Daoy (cell line): ENCODE measurements around the gene HAGHL. TPM values are rescaled to one million over a fixed set of nuclear protein-coding genes. Genes with fewer than 3 reads are reported as not detected.

Experiments
- DNase-seq: peaks from one replicate; pipeline ENCODE4 v3.0.0-alpha.2; 2015; ENCODE audit warnings: low read depth
- total RNA-seq: library from RNA; depleted of rRNA; stranded (reverse); fragments of >200 nt; shearing (Covaris generic); gene quantifications from 2 replicates; pipeline ENCODE4 v1.2.3, GENCODE V29; 2014

The HAGHL gene
- total RNA-seq, 1 experiment from 2014 or later, result 3.3 TPM

DNA sequence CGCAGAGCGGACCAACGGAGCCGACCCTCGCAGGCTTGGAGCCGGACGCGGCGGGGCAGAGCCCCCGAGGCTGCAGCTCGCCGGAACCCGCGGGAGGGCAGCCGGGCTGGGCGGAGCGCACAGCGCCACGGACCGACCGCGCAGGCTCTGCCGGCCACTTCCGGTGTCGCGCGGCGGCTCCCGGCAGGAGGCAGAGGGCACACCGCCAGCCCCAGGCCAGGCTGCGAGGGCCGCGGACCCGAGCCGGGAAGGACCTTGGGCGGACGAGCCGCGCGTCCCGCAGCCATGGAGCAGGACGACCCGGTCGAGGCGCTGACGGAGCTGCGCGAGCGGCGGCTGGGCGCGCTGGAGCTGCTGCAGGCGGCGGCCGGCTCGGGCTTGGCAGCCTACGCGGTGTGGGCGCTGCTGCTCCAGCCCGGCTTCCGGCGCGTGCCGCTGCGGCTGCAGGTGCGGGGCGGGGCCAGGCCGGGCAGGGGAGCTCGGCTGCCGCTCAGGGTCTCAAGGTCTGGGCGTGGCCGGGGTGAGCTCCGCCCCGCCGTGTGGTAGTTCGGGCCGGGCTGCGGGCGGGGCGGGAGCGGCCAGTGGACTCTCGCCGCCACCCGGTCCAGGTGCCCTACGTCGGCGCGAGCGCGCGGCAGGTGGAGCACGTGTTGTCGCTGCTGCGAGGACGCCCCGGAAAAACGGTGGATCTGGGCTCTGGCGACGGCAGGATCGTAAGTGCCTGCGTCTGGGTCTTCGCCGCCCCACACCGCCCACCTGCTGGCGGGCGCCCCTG lies 5.7 kb upstream of the HAGHL start, which contains the start of gene ANTKMT:
Gene ANTKMT, plus strand, starts transcription at position 157 of the 775 bp plus-strand sequence. Its CDS starts 129 bp downstream, at position 286.
- peak; percentile 87 for DNase-seq

DNA sequence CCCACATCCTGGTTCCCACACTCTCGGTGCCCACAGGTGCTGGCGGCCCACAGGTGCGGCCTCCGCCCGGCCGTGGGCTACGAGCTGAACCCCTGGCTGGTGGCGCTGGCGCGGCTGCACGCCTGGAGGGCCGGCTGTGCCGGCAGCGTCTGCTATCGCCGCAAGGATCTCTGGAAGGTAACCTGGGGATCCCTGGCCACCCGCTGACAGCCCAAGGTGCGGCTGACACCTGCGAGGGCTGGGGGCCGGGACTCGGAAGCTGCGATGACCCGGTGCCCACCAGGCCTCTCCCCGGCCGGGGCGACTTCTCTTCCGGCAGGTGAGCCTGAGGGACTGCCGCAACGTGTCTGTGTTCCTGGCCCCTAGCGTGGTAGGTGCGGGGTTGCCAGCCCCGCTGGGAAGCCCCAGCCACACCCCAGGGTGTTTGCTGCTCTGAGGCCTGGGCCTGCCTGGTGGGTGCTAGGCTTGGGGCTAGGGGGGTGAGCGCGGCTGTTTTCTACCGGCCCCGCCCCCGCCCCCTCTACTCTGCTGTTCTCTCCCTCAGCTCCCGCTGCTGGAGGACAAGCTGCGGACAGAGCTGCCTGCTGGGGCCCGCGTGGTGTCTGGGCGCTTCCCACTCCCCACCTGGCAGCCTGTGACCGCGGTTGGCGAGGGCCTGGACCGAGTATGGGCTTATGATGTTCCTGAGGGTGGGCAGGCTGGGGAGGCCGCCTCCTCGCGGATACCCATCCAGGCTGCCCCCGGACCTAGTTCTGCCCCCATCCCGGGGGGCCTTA lies 5.0 kb upstream of the HAGHL start:
- DNase-seq, result no peak

DNA sequence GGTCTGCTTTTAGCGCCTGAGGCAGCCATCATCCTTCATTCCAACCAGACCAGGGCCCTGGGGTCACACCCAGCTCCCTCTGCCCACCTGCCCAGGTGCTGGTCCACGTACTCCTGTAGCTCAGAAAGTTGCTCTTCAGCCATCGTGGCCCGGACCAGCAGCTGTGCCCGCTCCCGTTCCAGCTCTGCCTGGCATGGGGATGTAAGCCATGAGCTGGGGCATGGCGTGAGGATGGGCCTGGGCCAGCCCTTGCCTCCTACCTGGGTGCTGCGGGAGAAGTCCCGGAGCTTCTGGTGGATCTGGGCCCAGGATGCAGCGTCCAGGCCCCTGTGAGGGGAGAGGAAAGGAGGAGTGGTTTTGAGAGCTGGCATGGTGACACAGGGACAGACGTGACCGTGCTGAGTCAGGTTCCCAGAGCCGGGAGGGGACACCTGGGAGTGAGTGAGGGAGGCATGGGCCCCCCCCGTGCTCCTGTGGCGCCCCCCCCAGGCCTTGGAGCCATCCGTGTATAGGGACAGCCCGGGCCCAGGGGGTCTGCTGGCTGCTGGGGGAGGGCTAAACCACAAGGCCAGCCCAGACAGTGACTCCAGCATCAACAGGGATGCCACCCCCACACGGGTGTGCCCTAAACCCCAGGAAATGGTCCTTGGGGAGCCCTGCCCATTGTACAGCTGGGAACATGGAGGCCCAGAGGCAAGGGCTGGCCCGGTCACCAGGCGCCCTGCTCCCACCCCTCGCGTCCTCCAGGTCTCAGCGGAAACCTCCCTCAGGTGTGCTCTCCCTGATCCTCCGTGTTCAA lies 3.9 kb upstream of the HAGHL start:
- no peak for DNase-seq

DNA sequence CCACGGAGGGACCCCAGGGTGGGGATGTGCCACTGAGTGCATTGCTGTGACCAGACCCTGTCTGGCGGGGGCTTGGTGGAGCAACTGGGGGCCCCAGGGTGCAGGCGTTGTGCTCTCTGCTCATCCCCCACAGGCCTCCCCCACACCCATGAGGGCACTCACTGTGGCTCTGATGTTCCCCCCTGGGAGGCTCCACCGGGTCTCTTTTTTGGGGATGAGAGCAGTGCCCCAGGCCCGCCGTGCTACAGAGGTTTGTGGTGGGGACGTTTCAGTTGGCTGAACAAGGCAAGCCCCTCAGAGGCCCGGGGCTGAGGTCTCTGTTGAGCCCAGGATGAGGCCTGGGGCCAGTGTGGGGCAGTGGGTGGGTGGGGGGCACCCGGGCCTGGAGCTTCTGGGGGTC lies 3.2 kb upstream of the HAGHL start:
- DNase-seq, result no peak

DNA sequence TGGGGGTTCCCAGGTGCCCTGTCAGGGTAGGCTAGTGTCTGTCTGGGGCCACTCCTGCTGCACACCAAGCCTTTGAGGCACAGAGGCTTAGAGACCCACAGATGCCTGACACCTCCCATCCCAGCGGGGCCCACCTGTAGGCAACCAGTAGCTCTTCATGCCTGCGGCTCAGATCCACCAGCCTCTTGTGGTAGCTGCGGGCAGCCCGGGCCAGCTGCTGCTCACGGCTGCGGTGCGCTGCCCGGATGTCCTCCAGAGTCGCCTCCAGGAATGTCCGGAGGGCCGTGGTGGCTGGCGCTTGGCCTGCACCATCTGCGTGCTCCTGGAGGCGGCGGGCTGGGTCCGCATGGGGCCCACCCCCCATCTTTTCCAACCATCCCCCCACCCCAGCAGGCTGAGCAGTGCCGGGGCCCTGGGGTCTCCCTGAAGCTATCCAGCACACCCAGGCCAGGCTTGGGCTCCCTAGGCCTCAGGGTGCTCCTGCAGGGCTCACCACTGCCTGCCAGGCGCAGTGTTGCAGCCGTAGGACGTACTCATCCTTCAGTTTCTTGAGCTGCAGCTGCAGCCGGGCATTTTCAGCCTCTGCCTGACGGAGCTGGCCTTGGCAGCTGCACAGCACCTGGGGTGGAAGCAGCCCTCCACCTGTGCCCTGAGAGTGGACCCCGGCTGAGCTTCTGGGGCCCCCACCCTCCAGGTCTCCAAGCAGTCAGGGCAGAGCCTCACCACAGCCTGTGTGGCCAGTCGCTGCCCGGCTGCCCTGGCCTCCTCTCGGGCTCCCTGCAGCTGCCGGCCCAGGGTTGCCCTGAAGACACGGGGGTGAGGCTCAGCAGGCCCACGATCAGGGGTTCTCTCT lies 2.5 kb upstream of the HAGHL start:
- DNase-seq, result no peak

DNA sequence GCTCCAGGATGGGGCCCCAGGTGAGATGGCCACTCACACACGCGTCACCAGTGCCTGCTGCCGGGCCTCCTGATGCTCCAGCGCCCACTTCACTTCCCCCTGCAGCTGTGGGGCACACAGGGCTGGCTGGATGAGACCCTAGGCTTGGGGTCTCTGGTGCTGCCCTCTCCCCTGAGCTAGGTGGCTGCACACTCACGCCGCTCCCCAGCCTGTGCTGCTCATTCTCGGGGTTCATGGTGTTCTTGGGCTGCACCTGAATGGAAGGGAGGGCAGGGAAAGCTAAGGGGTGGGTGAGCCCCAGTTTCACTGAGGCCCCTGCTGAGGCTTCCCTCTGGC lies 1.9 kb upstream of the HAGHL start:
- no peak for DNase-seq

DNA sequence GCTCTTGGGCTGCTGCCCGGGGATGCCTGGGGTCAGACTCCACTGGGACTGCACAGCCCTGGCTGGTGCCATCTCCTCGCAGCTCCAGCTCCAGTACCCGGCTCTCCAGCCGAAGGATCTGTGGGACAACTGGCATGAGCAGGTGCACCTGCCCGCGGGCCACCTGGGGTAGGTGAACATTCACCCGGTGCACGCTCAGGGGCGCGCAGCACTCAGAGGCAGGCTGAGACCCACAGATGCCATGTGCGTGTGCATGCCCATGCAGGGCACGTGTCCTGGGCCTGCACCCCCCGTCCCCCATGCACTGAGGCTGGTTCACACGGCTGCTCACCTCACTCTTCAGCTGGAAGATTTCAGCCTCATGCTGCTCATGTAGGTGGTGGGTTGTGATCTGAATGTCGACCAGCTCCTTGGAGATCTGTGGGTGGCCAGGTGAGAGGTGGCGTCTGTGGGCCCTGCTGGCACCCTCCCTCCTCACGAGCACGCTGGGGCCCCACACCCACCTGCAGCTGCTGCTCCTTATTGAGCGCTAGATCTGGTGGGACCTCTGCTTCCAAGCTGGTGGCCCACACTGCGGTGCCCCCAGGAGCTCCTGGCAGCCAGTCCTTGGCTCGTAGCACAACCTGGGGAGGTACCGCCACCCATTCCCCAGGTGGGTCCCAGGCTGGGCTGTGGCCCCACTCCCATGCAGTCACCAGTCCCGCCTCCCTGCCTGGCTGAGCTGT lies 1.3 kb upstream of the HAGHL start:
- peak; percentile 15 for DNase-seq

DNA sequence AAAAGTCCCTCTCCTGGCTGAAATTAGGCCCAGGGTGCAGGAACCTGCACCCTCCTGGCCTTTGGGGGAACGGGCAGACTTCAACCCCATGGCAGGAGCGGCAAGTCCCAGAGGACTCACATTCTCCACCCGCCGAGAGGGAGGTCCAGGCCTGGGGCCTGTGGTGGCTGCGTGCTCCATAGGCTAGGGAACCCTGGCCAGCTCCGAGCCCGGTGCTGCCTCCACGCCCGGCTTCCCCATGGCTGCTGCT lies 793 bp upstream of the HAGHL start:
- no peak for DNase-seq

DNA sequence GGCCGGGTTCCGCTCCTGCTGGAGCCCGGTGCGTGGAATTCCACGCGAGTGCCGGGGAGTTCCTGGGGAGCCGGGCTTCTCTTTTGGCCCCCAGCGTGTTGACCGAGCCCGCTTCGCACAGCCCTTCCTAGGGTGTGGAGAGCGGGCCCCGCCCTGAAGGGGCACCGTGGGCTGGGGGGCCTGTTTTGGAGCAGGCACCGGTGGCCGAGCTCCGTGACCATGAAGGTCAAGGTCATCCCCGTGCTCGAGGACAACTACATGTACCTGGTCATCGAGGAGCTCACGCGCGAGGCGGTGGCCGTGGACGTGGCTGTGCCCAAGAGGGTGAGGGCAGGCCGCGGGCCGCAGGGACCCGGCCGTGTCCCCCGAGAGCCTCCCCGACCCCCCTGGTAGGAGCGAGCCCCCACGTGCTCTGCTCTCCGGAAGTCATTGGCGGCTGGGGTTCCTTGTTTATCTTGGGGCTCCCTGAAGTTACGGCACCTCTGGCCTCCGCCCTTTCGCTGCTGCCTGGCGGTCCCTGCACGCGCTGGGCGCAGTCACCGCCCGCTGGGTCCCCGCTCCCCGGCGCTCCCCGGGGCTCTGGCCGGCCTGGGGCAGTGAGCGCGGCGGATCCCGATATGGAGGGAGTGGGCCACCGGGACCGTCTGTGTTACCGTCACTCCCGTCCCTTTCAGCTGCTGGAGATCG lies 528 bp downstream of the HAGHL start:
- no peak for DNase-seq

DNA sequence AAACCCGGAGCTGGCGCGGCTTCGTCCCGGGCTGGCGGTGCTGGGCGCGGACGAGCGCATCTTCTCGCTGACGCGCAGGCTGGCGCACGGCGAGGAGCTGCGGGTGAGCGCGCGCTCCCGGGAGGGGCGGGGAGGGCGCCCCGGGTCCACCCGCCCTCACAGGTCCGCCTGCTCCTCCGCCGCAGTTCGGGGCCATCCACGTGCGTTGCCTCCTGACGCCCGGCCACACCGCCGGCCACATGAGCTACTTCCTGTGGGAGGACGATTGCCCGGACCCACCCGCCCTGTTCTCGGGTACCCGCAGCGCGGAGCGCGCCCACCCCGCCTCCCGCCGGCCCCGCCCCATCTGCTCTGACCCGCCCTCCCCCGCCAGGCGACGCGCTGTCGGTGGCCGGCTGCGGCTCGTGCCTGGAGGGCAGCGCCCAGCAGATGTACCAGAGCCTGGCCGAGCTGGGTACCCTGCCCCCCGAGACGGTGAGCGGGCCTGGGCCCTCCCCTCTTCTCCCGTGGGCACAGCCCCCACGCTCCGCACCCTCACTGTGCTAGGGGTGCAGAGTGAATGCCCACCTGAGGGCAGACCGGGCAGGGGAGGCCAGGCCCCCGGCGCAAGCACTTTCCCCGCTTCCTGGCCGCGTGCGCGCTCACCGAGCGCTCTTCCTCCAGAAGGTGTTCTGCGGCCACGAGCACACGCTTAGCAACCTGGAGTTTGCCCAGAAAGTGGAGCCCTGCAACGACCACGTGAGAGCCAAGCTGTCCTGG lies 1.4 kb downstream of the HAGHL start:
- DNase-seq, result peak; percentile 85

DNA sequence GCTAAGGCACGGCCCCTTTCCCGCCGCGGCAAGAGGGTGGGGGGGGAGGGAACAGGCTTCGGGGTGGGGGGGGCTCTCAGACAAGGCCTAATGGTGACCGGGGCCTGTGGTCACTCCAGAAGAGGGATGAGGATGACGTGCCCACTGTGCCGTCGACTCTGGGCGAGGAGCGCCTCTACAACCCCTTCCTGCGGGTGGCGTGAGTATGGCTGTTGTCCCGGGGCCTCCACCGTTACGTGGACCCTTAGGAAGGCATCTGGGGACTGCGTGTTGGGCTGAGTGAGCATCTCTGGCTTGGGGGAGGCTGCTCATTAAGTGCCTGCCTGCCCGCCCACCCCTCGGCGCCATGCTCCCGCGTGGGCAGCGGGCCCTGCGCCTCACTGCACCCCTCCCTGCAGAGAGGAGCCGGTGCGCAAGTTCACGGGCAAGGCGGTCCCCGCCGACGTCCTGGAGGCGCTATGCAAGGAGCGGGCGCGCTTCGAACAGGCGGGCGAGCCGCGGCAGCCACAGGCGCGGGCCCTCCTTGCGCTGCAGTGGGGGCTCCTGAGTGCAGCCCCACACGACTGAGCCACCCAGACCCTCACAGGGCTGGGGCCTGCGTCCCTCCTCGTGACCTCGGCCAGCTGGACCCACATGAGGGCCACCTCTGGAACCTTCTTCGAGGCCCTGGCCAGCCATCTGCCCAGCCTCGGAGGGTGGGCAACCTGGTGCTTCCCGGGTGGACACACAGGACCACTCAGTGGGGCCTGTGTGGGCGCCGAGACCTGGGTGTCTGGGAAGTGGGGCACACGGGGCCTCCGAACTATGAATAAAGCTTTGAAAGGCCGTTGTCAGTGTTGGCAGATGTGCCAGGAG lies 2.2 kb downstream of the HAGHL start:
- DNase-seq, result no peak

DNA sequence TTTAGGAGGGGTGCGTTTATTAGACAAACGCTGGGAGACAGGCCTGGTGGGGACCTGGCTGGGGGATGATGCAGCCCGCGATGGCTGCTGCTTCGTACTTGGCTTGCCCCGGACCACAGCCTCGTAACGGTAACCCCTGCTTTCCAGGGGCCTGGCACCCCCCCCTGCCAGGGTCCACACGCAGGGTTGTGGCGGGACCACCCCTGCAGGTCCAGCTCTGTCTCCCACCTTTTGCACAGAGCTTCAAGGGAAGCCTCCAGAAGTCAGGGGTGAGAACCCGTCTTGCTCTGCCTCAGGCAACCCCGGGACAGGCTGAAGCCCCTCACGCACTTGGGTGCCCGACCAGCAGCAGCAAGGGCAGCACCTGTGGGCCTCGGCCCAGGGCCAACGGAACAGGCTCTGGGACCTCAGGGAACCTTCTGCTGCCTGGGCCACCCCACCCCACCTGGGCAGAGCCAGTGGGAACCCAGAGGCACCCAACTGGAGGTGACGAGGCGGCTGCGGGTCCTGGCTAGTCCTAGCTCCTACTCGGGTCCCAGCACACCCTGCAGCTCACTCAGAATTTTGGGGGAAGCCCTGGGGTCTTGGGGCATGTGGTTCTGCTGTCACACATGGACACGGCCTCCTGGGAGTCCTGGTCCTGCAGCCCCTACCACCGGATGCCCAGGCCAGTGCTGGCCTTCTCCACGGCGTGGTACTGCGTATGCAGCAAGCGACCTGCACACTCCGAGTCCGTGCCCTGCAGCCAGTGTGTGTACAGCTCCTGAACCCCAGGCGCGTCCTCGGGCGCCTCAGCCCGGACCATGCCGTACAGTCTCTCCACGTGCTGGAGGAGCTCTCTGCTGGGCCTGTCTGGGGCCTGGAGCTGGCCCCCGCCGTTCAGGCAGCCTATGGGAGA lies 3.1 kb downstream of the HAGHL start:
- DNase-seq, result no peak

DNA sequence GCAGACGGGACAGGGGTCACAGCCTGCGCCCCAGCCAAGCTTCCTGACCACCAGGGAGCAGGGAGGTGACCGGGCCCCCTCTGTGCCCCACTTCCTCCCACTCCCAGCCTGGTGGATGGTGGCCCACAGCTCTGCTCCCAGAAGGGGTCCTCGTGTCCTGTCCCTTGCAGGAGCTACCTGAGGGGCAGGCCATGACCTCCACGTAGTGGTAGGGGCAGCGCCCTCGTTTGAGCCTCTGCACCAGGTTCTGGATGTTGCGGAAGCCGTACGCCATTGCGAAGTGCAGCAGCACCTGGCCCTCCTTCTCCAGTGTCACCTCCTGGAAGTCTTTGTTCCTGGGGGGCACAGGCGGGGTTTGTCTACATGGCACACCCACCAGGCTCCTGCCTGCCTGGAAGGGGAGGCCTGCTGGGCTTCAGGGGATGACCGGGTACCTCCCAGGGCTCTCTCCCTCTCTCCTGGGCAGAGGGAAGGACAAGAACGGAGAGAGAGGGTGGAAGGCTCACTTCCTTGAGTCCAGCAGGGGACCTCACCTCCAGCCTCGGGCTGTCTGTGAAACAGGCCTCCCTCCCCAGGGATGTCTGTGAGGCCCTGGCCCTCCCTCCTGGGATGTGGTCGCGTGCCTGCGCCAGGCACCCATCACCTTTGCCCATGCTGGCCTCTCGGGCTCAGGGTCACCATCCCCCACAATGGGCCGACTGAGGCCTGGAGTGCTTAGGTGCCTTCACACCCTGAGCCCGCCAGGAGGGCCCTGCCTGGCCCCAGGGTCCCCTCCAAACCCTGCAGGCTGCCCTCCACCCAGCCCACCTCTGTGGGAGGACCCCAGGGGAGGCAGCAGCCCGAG lies 4.0 kb downstream of the HAGHL start:
- no peak for DNase-seq

DNA sequence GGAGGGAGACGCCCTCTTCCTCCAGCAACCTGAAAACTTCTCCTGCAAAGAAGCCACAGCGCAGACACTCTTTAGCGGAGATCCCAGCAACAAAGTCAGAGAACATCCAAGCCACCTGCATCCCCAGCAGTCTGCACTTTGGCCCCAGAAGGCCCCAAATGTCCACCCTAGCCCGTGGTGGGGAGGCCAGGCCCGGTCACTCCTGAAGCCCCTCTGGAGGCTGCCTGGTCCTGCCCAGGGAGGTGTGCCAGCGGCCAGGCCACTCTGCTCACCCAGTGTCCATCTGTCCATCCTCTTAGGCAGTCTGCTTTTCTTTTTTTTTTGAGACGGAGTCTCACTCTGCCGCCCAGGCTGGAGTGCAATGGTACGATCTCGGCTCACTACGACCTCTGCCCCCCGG lies 5.4 kb downstream of the HAGHL start:
- DNase-seq, result no peak

DNA sequence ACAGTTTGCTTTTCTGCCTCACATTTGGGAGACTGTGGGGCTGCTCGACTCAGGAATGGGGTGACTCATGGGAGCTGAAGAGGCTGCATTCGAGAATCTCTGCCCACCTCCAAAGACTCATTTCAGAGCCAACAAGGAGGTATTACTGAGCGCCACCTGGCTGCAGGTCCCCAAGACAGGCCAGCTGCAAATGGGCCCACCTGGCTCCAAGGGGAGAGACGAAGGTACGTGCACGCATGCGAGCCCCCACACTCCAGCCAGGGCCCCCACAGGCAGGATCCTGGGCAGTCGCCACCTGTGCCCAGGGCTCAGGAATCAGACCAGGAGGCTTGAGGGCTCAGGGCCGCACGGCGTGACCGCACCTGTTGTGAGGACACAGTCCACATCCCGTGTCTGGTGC lies 6.0 kb downstream of the HAGHL start:
- DNase-seq, result no peak

DNA sequence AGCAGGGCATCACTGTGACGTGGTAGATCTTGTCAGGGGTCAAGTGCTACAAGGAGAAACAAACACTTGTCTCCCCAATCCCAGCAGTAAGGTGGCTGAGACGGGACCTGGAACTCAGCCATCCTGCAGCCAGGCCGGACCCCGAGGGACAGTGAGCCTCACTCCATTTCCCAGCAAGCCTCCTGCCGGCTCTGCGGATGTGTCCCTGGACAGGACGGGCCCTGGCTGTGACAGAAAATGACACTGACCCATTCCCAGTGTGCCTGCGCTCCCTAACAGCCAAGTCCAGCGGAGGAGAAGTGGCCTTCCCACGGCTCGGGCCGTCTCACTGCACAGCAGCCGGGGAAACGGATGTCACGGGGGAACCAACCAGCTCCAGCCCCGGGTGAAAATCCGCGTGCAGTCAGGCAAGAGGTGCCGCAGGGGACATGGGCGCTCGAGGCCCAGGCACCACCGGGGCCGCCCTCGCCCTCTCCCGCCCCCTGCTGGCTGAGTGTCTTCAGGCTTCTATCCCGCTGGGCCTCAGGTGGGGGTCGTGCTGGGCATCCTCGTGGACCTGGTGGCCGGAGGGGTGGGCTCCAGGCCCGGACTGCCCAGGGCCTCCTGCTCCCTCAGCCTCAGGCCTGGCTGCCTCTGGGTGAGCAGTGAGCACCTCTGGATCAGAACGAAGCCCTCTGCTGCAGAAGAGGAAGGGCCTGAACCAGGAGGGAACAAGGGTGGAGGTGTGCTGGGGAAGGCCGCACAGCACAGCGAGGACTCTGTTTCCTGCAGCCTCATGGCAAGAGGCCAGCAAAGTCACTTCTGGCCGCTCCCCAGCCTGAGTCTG lies 6.7 kb downstream of the HAGHL start:
- no peak for DNase-seq
